ENCODE results near the gene EGFL7.

GRCh38 chr9:136630662-136630992, 32.1 kb upstream of the EGFL7 start:
- TF ChIP-seq SP1 (IDR thresholded peaks at IDR 0.05), result no peak
- no peak for TF ChIP-seq FOXK2 (IDR thresholded peaks at IDR 0.05)
- TF ChIP-seq ARNT (IDR thresholded peaks at IDR 0.05), result no peak
- TF ChIP-seq FOXM1 (IDR thresholded peaks at IDR 0.05; ENCODE audit: borderline replicate concordance), result no peak
- no peak for TF ChIP-seq HDGF (IDR thresholded peaks at IDR 0.05; ENCODE audit: borderline replicate concordance)

All from HEK293T (cell line).